ENCODE data around the gene WIPI1.

Gene WIPI1

GRCh38 chr17:68460146-68460545, 2.9 kb upstream of the WIPI1 start:
- DNase-seq, result no peak

DNA sequence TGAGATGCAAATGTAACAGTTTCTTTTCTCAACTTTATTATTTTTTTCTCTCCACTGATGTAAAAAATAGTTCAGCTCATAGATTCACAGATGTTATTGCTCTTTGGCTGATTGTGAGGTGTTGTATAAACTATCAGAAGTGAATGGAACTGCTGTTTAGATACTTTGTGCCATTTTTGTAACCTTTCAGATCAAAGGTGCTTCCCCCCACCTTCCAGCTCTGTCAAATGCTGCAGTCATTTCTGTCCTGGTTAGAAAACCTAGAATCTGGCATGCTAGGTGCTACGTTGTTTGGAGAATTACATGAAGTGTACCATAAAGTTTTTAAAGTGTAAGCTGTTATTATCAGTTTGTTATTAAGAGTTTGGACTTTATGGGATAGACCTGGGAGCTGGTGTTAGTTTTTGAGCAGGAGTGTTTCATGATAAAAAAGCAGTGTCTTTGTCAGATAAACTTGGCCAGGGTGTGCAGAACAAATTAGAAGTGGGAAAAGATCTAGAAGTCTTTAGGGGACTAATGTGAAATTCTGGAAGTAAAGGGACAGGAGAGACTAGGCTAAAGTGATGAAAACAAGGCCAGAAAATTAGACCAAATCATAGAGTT, 1.8 kb upstream of the WIPI1 start:
- no peak for DNase-seq

- no peak for DNase-seq
Observed at GRCh38 chr17:68458260-68459036, 1.2 kb upstream of the WIPI1 start.

DNA sequence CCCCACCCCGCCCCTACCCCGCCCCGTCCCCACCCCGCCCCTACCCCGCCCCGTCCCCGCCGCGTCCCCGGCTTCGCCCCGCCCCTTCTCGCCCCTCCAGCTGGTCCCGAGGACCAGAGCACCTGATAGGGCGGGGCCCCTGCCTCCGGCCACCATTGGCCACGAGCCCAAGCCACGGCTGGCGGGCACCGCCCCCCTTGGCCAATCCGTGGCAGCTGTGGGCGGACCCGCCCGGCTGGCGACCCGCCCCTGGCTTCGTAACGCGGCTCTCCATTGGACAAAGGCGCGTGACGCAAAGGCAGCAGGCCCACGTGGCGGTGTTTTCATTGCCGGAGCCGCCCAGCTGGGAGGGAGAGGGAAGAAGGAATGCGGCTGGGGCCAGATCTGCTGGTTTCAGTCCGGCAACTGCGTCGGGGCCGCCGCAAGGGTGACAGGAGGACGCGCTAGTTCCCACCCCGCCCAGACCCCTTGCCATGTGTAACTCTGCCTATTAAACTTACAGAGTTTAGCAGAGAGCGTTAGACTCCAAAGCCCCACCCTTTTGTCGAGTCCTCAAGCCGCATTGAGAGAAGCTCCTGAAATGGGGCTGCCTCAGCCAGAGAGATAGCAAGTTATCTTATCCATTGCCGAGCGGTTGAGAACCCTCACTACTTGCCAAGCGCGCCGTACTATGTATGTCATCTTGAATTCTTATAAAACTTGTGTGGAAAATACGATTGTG, 403 bp upstream of the WIPI1 start:
- peak; percentile 99 for DNase-seq

- no peak for DNase-seq
Observed at GRCh38 chr17:68456339-68457167, 743 bp downstream of the WIPI1 start.

- no peak for DNase-seq
Observed at GRCh38 chr17:68455901-68456338, 1.4 kb downstream of the WIPI1 start.

DNA sequence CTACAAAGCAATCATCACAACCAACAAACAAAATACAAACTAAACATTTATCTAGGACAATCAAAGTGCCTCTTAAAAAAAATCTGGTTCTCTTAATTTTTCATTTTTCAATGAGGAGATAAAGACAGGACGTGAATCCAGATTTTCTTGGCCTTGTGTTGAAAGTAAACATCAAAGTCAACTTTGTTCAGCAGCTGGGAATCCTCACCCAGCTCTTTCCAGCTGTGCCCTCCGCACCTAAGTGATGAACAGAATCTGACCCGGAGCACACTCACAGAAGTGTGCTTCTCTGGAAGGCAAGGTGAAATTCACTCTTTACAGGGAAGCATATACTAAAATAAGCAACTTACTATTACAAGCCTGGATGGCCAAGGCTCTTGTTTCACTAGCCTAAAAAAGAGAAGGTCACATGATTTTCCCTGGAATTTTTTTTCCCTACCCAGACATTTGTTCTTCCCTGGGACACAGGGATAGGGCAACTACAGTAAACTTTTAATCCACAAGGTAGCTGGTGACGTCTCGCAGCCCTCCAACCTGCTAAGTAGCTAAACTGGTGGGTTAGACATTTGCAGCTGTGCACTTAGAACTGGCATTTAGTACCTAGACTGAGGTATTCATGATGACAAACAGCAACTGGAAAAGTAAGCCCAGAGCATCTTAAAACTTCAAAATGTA, 3.2 kb downstream of the WIPI1 start:
- no peak for DNase-seq

DNA sequence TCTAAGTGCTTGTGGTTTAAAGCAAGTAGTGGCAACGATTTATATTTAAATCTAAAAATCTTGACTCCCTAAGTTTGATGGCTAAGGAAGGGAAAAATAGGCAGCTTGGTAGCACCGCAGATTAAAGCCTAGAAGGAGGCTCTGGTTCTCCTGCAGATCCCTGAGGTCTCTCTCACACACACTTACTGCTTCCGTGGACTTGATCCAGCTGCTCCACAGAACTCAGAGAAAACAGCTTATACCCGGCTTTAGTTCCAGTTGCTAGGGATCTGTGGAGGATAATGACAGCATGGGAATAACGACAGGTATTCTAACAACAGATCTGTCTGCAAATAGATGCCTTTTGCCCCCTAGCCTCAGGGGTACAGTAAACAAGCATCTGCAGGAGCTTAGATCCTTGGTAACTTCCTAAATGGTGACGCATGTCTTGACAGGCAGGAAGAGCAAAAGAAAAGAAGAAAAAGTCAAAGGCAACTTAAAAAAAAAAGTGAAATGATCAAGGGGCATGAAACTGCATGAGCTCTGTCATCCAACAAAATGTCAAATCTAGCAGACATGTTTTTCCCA, 4.5 kb downstream of the WIPI1 start:
- DNase-seq, result no peak

GRCh38 chr17:68451670-68452354, 5.5 kb downstream of the WIPI1 start:
- no peak for DNase-seq

GRCh38 chr17:68450801-68451200, 6.5 kb downstream of the WIPI1 start:
- no peak for DNase-seq

DNA sequence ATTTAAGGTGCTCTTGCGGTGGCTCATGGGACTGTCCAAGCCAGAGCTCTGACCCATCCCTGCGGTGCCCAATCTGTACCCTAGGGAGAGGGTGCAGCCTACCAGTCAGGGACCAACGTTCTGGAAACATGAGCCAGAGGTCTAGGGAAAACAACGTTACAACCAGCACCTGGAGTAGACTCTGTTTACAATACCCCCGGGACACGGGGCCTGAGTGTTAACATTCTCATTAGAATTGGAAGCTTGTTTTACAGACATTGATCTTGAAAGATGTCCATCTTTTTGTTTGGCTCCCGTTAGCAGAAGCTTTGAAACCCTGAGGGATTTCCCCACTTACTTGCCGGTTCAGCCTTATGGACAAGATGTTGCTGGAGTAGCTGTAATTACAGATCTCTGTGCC, 6.9 kb downstream of the WIPI1 start:
- no peak for DNase-seq

GRCh38 chr17:68449021-68449739, 8.1 kb downstream of the WIPI1 start:
- no peak for DNase-seq

- no peak for DNase-seq
Observed at GRCh38 chr17:68446626-68447041, 10.7 kb downstream of the WIPI1 start.

- DNase-seq, result no peak
Observed at GRCh38 chr17:68445671-68446070, 11.6 kb downstream of the WIPI1 start.

DNA sequence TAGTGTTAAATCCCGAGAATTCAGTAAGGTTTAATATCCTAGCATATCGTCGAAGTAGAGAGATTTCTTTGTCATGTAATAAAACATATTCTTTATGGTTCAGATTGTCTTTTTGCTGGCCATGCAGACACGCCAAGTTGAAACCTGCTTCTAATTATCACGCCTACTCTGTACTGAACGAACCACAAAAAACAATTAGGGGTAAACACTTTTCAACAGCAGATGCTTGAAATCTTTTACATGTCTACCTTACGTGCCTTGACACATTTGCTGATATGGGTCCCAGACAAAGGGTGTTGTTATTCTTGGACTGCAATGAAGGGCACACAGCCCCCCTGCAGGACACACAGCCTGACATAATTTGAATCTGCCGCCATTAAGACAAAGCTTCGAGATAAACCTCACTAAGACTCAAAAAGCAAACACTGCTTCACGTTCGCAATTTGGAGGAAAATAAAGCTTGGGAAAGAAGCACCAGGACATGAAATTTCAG, 13.3 kb downstream of the WIPI1 start:
- DNase-seq, result no peak

DNA sequence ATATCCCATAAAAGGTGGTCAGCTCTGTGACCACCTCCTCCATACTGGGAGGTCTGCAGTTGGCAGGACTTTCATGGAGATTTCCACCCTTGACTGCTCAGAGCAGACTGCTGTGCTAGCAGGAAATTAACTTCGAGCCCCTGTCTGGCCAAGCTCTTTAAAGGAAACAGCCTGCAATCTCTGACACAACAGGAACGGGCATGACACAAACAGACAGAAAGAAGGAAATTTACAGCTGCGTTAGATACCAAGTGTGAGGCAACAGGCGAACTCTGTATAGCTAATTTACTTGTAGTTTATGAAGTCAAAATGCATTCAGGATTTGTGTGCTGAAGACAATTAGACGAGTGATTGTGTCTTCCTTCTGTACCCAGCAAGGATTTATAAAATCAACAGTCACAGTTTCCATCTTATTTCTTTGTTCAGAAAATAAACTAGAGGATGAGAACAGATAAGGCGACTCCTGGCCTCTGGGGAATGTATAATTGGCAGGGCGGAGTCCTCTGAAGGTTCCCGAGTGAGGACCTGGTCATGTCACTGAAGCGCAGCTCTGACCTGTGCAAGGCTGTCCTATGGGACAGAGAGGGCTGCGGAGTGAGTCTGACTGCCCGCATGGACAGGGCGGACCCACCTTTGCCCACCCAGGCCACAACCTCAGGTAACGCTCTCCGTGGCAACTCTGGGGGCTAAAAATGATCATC, 16.1 kb downstream of the WIPI1 start:
- DNase-seq, result no peak

DNA sequence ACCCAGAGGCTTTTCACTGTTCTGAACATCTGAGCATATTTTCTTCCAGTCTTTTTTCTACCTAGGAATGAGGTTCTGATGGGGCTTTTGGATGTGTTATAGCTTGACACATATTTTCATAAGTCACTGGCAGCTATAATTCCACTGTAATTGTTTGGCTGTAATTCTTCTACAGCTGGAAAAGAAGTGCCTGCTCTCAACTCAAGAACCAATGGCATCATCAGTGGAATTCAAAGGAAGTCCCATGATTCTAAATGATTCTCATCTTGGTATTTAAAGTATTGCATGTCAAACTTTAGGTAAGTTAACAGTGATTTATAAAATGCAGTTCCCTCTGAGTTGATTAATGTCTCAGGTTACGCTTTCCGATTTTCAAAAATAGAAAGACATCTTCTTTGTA, 16.8 kb downstream of the WIPI1 start:
- DNase-seq, result no peak

- no peak for DNase-seq
Observed at GRCh38 chr17:68439656-68440290, 17.5 kb downstream of the WIPI1 start.
